ENCODE results near the gene FES. TPM values are rescaled to one million over a fixed set of nuclear protein-coding genes. Genes with fewer than 3 reads are reported as not detected.
A peak's percentile ranks its signal among the peaks of the same experiment; 100 is the strongest.

FES gene
- total RNA-seq, 1 experiment from 2014 or later, result 6.7 TPM

DNA sequence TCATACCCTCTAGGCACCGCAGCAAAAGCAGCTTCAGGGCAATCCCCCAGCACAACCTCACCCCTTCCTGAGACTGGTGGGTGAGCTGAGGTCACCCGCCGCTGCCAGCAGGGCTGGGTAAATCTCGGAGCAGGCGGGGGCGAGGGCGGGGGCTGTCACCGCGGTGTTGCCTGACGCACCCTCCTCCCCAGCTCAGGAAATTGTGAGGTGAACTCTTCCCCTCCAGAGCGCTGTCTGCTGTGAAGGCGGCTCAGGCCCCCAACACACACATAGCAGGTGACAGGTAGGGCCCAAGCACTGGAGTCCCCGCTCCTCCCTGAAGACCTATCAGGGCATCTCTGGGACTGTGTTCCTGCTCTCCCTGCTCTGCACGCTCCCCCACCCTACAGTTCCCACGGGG, 46.2 kb upstream of the FES start:
- H2AK5ac ChIP-seq (ENCODE audit: insufficient read length, low read length), result no peak overlapping the region
- no peak overlapping the region for H2BK20ac ChIP-seq (ENCODE audit: low read depth, low read length, poor library complexity, severe bottlenecking)
- no peak overlapping the region for H2AFZ ChIP-seq (ENCODE audit: low read length)
- no peaks in the 10 kb centered on the region; a peak in 1 of 5 replicates for H3K9me3 Mint-ChIP-seq
- H3K36me3 Mint-ChIP-seq (ENCODE audit: insufficient read depth in 1 of 3, low read depth in 3 of 3), result no peaks in the 10 kb centered on the region
- H2BK120ac ChIP-seq (ENCODE audit: low read depth, low read length, poor library complexity, severe bottlenecking), result no peak overlapping the region
- H4K8ac ChIP-seq (replicated peaks; ENCODE audit: insufficient read length, low read depth, low read length), result no peak overlapping the region
- TF ChIP-seq, protein P1, sequence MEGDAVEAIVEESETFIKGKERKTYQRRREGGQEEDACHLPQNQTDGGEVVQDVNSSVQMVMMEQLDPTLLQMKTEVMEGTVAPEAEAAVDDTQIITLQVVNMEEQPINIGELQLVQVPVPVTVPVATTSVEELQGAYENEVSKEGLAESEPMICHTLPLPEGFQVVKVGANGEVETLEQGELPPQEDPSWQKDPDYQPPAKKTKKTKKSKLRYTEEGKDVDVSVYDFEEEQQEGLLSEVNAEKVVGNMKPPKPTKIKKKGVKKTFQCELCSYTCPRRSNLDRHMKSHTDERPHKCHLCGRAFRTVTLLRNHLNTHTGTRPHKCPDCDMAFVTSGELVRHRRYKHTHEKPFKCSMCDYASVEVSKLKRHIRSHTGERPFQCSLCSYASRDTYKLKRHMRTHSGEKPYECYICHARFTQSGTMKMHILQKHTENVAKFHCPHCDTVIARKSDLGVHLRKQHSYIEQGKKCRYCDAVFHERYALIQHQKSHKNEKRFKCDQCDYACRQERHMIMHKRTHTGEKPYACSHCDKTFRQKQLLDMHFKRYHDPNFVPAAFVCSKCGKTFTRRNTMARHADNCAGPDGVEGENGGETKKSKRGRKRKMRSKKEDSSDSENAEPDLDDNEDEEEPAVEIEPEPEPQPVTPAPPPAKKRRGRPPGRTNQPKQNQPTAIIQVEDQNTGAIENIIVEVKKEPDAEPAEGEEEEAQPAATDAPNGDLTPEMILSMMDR (conservative IDR thresholded peaks at IDR 0.05), result no peak
- peaks cover 40 to 41% of the 10 kb centered on the region in 2 experiments for H3K4me1 Mint-ChIP-seq
- H2BK15ac ChIP-seq (ENCODE audit: low read depth, low read length), result no peak overlapping the region
- no peak overlapping the region for H3K18ac ChIP-seq (ENCODE audit: insufficient read length, low read depth, low read length)
- H3K56ac ChIP-seq (ENCODE audit: insufficient read length, low read depth, low read length), result no peak overlapping the region
- H3K27me3 Mint-ChIP-seq (ENCODE audit: low read depth), result peaks cover 6% of the 10 kb centered on the region
- H3K23ac ChIP-seq (ENCODE audit: insufficient read length, low read depth, low read length), result no peak overlapping the region
- no peak overlapping the region for H4K5ac ChIP-seq (ENCODE audit: insufficient read length, low read depth, low read length)
- no peak overlapping the region for H3K14ac ChIP-seq (ENCODE audit: insufficient read depth, low read length)
- H3K27ac ChIP-seq (ENCODE audit: insufficient read length, low read depth, low read length), result no peak overlapping the region
- H3K79me2 ChIP-seq (ENCODE audit: insufficient read depth, low read length), result no peaks in the 10 kb centered on the region
- no peaks in the 10 kb centered on the region for H4K20me1 ChIP-seq (ENCODE audit: control insufficient read depth, insufficient read depth, insufficient read length)
- H3K79me1 ChIP-seq (ENCODE audit: insufficient read depth, low read depth, low read length, poor library complexity, severe bottlenecking), result no peaks in the 10 kb centered on the region
- no peak overlapping the region for H3K4me3 Mint-ChIP-seq
- no peak for DNase-seq
- H3K9ac ChIP-seq (ENCODE audit: extremely low read depth, insufficient read length, low read length), result no peak overlapping the region
- no peaks in the 10 kb centered on the region for H3K9me3 ChIP-seq (ENCODE audit: control insufficient read depth, low read depth, low read length)
- H3K4ac ChIP-seq (ENCODE audit: low read depth, low read length), result no peak overlapping the region
- H3K27ac Mint-ChIP-seq, result peak overlapping the region in 2 of 3 experiments; percentile 63 to 92; a peak in 2 of 7 replicates
- no peak overlapping the region for H2BK5ac ChIP-seq (ENCODE audit: insufficient read length, low read length)
- no peak overlapping the region for H4K91ac ChIP-seq (ENCODE audit: insufficient read length, low read depth, low read length)
- H3K23me2 ChIP-seq (ENCODE audit: insufficient read length, low read depth, low read length, poor library complexity, severe bottlenecking), result no peaks in the 10 kb centered on the region
- no peak overlapping the region for H2BK12ac ChIP-seq (ENCODE audit: insufficient read length, low read depth, low read length)
- no peak overlapping the region for H3K4me2 ChIP-seq (ENCODE audit: insufficient read depth, insufficient read length, low read length)
- H3K4me1 ChIP-seq (ENCODE audit: insufficient read depth, low read length), result peaks cover 5% of the 10 kb centered on the region; the same call in 1 of the 2 replicates
- H3T11ph ChIP-seq (ENCODE audit: low read length), result no peak overlapping the region
- no CpG with 5 or more reads among the region's 15 CpGs for WGBS (ENCODE audit: extremely low coverage, insufficient read length, low lambda C conversion rate)
- no peaks in the 10 kb centered on the region for H3K27me3 ChIP-seq (ENCODE audit: insufficient read depth, low read length)

Measured in H9 (cell line).